Thyroid gland (tissue), 4 donors: ENCODE measurements around the gene GOLT1A.

ENCODE experiments used
- CTCF ChIP-seq, 6 experiments: fragments of 200-600 bp in 3 of 6; fragments of 450-650 bp in 3 of 6; sonication (generic) in 3 of 6; IDR thresholded peaks; one replicate each; pipeline ENCODE4 v1.5.1; 2016 to 2019; ENCODE audit warnings: antibody characterized with exemption in 6 of 6, mild to moderate bottlenecking in 2 of 6, inconsistent platforms in 1 of 6, moderate library complexity in 1 of 6
- POLR2A ChIP-seq, 2 donors: fragments of 450-650 bp; IDR thresholded peaks; one replicate each; pipeline ENCODE4 v1.6.1; 2017; ENCODE audit warnings: antibody characterized with exemption in 2 of 2, mild to moderate bottlenecking in 2 of 2, moderate library complexity in 1 of 2

DNA sequence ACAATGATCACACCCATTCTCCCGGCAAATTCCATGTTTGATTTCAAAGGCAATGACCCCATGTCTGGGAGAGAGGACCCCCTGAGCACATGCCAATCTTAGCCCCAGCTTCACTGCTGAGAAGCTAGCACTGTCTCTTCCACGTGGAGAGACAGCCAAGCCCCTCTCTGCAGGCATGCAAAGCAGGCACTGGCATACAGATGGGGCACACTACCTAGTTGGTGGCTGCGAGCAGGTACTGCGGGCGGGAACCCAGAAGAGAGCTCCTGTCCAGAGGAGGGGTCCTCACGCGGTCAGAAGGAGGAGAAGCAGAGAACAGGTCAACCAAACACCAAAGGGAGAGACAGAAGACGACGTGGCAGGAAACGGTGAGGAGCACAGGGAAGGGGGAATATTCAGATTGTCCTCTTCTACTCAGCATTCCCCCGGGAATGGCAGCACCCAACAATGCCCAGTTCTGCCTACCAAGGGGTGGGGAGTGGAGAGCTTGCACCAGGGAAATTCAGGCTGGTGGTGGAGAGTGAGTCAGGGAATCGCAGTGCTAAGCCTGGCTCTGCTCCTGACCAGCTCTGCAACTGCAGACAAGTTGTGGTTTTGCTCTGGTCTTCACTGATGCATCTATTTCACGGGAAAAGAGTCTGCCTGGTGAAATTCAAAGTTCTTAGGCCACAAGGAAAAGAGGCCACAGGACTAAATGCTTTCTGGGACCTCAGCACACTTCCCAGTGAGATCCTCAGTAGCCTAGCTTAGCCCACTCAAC lies 48.1 kb upstream of the GOLT1A start:
- TF ChIP-seq CTCF (IDR thresholded peaks at IDR 0.05): no peak
- TF ChIP-seq POLR2A (IDR thresholded peaks at IDR 0.05): no peak
